ENCODE data around the gene MAPKAP1. TPM values are rescaled to one million over a fixed set of nuclear protein-coding genes. Genes with fewer than 3 reads are reported as not detected.

The MAPKAP1 gene
- total and polyA plus RNA-seq, 8 donors = 32.7 to 212 (median 78.2) TPM

DNA sequence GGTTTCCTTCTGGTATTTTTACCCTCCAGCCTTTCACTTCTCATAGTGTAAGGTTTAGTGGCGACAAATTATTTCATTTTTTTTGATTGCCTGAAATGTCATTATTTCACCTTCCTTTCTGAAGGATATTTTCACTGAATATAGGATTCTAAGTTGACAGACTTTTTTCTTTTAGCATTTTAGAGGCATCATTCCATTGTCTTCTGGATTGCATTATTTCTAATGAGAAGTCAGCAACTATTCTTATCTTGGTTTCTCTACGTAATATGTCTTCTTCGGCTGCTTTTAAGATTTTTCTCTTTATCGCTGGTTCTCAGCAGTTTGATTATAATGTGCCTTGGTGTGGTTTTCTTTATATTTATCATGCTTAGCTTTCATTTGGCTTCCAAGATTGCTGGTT, 251.1 kb downstream of the MAPKAP1 start:
- peaks cover 0 to 24% (median 6%) of the 10 kb centered on the region in 4 donors for H3K36me3 ChIP-seq
- DNase-seq = no peak
- WGBS, 5 donors = 94 to 99% (median 97%) methylated on average over 4 of the region's 4 CpGs
- TF ChIP-seq, protein P1, sequence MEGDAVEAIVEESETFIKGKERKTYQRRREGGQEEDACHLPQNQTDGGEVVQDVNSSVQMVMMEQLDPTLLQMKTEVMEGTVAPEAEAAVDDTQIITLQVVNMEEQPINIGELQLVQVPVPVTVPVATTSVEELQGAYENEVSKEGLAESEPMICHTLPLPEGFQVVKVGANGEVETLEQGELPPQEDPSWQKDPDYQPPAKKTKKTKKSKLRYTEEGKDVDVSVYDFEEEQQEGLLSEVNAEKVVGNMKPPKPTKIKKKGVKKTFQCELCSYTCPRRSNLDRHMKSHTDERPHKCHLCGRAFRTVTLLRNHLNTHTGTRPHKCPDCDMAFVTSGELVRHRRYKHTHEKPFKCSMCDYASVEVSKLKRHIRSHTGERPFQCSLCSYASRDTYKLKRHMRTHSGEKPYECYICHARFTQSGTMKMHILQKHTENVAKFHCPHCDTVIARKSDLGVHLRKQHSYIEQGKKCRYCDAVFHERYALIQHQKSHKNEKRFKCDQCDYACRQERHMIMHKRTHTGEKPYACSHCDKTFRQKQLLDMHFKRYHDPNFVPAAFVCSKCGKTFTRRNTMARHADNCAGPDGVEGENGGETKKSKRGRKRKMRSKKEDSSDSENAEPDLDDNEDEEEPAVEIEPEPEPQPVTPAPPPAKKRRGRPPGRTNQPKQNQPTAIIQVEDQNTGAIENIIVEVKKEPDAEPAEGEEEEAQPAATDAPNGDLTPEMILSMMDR (IDR thresholded peaks at IDR 0.05) = no peak
- TF ChIP-seq POLR2A (IDR thresholded peaks at IDR 0.05) (no peak), POLR2AphosphoS5 (IDR thresholded peaks at IDR 0.05) (no peak), EP300 (IDR thresholded peaks at IDR 0.05) (no peak)
- intact Hi-C loops (cut with DNase I; ENCODE audit: low total_unique reads) = no loop called here
- no peaks in the 10 kb centered on the region for H3K27me3 ChIP-seq
- H3K4me3 ChIP-seq = no peak overlapping the region
- peaks cover 0 to 23% (median 0%) of the 10 kb centered on the region in 4 donors for H3K9me3 ChIP-seq
- no peak overlapping the region for H3K27ac ChIP-seq
- H3K4me1 ChIP-seq = no peaks in the 10 kb centered on the region

GRCh38 chr9:125455132-125455531, 251.9 kb downstream of the MAPKAP1 start:
- no peaks in the 10 kb centered on the region for H3K4me1 ChIP-seq
- H3K27ac ChIP-seq = peak overlapping the region in 1 of 5 donors; percentile 8
- H3K4me3 ChIP-seq = no peak overlapping the region
- H3K9me3 ChIP-seq = peaks cover 0 to 23% (median 0%) of the 10 kb centered on the region in 4 donors
- peaks cover 0 to 24% (median 6%) of the 10 kb centered on the region in 4 donors for H3K36me3 ChIP-seq
- WGBS, 5 donors = 27 to 66% (median 35%) methylated on average over 1 of the region's 1 CpG
- DNase-seq = no peak
- intact Hi-C loops (cut with DNase I; ENCODE audit: low total_unique reads) = no loop called here
- H3K27me3 ChIP-seq = no peaks in the 10 kb centered on the region
- TF ChIP-seq EP300 (IDR thresholded peaks at IDR 0.05) (no peak), POLR2AphosphoS5 (IDR thresholded peaks at IDR 0.05) (no peak), POLR2A (IDR thresholded peaks at IDR 0.05) (no peak)
- TF ChIP-seq, protein P1 (IDR thresholded peaks at IDR 0.05) = no peak

GRCh38 chr9:125447202-125447802, 259.7 kb downstream of the MAPKAP1 start:
- intact Hi-C loops (cut with DNase I; ENCODE audit: low total_unique reads) = no loop called here
- H3K27me3 ChIP-seq = no peaks in the 10 kb centered on the region
- DNase-seq = no peak
- H3K27ac ChIP-seq = no peak overlapping the region
- 87 to 93% (median 89%) methylated on average over 15 to 18 of the region's 18 CpGs for WGBS, 5 donors
- H3K36me3 ChIP-seq = peaks cover 0 to 49% (median 27%) of the 10 kb centered on the region in 4 donors
- H3K4me3 ChIP-seq = no peak overlapping the region
- TF ChIP-seq POLR2AphosphoS5 (IDR thresholded peaks at IDR 0.05) (no peak), EP300 (IDR thresholded peaks at IDR 0.05) (no peak), POLR2A (IDR thresholded peaks at IDR 0.05) (no peak)
- TF ChIP-seq, protein P1 (IDR thresholded peaks at IDR 0.05) = no peak
- H3K4me1 ChIP-seq = peaks cover 0 to 9% (median 3%) of the 10 kb centered on the region in 4 donors
- H3K9me3 ChIP-seq = no peaks in the 10 kb centered on the region

- no peak overlapping the region for H3K4me3 ChIP-seq
- DNase-seq = peak in 1 of 2 donors; percentile 44
- H3K27ac ChIP-seq = no peak overlapping the region
- H3K4me1 ChIP-seq = peaks cover 0 to 9% (median 3%) of the 10 kb centered on the region in 4 donors
- H3K9me3 ChIP-seq = no peaks in the 10 kb centered on the region
- no peaks in the 10 kb centered on the region for H3K27me3 ChIP-seq
- WGBS, 5 donors = 78 to 92% (median 89%) methylated on average over 5 to 6 of the region's 6 CpGs
- no peak for TF ChIP-seq POLR2A (IDR thresholded peaks at IDR 0.05)
- no peak for TF ChIP-seq POLR2AphosphoS5 (IDR thresholded peaks at IDR 0.05)
- TF ChIP-seq EP300 (IDR thresholded peaks at IDR 0.05) = no peak
- TF ChIP-seq, protein P1 (IDR thresholded peaks at IDR 0.05) = no peak
- intact Hi-C loops (cut with DNase I; ENCODE audit: low total_unique reads) = no loop called here
- peaks cover 0 to 45% (median 27%) of the 10 kb centered on the region in 4 donors for H3K36me3 ChIP-seq
Measured at GRCh38 chr9:125446561-125447094, 260.4 kb downstream of the MAPKAP1 start.

Data from stomach (tissue), 9 donors.